T1000 (cell line): Measurements from ENCODE around the gene PHLPP1.
"Not testable (repeated sequence)": the region's sequence is repeated elsewhere in the genome, so short reads cannot be mapped to it uniquely, and the experiment has no call there.

ENCODE experiments used
- DNase-seq: peaks from one replicate; lab custom pipeline; 2025; ENCODE audit warnings: mixed read lengths; lab: John Stamatoyannopoulos, UW

Gene PHLPP1

GRCh38 chr18:62717925-62718800 is 2.8 kb downstream of the PHLPP1 start:
- DNase-seq: no peak

GRCh38 chr18:62720048-62720447 is 4.7 kb downstream of the PHLPP1 start:
- no peak for DNase-seq

GRCh38 chr18:62720766-62721613 is 5.6 kb downstream of the PHLPP1 start:
- DNase-seq: no peak

- DNase-seq: no peak
Measured at GRCh38 chr18:62721839-62722795, 6.8 kb downstream of the PHLPP1 start.

GRCh38 chr18:62723666-62724281 is 8.4 kb downstream of the PHLPP1 start:
- DNase-seq: no peak

GRCh38 chr18:62725896-62726295 is 10.6 kb downstream of the PHLPP1 start:
- no peak for DNase-seq

DNA sequence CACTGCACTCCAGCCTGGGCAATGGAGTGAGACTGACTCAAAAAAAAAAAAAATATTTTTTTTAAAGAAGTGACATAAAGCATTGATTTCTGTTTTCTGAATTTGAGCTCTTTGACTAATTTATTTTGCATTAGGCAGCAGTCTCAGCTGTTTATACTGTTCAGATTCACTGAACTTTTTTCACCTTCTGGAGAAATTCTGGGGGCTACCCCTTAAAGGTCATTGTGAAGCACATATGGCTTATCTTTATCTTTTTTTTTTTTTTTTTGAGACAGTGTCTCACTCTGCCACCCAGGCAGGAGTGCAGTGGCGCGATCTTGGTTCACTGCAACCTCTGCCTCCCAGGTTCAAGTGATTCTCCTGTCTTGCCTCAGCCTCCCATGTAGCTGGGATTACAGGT is 12.9 kb downstream of the PHLPP1 start:
- no peak for DNase-seq

DNA sequence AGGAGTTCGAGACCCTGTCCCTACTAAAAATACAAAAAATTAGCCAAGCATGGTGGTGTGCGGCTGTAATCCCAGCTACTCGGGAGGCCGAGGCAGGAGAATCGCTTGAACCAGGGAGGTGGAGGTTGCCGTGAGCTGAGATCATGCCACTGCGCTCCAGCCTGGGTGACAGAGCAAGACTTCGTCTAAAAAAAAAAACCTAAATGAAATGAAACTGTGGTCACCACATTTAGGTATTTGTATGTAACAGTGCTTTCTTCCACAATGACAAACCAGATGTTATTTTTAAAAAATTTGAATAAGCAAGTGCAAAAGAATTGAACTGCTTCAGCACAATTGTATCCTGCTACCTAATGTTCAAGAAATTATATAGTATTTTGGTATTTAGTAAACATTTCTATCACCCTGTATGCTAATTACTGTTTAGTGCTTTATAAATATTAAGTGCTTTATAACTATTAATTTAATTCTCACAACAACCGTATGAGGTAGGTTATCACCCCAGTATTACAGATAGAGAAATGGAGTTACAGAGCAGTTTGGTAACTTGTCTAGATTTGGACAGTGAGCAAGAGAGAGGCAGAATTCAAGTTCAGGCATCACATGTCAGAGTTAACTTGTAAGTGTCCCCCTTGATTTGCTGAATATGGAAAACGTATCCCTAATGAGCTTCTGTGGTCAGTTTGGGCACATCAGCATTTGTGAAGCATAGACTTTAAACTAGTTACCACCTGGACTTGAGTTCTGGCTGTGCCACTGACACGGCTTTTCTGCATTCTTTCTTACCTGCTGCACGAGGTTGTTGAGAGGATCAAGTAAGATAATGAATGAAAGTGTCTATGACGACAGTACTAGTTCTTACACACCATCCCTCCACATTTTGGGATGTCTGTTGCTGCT is 14.4 kb downstream of the PHLPP1 start:
- DNase-seq: no peak

DNA sequence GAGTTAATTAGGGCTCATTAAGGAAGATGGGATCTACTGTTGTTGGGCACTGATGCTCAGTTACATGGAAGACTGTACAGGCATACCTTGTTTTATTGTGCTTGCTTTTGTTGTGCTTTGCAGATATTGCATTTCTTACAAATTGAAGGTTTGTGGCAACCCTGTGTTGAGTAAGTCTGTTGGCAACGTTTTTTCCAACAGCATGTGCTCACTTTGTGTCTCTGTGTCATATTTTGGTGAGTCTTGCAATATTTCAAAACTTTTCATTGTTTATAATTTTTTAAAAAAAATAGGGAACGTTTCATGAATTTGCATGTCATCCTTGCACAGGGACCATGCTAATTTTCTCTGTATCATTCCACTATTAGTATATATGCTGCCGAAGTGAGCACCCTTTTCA is 15.6 kb downstream of the PHLPP1 start:
- DNase-seq: no peak

- no peak for DNase-seq
Measured at GRCh38 chr18:62732617-62733016, 17.3 kb downstream of the PHLPP1 start.

GRCh38 chr18:62734290-62734689 is 18.9 kb downstream of the PHLPP1 start:
- DNase-seq: no peak

GRCh38 chr18:62735387-62735786 is 20.0 kb downstream of the PHLPP1 start:
- DNase-seq: no peak

GRCh38 chr18:62736077-62736855 is 20.9 kb downstream of the PHLPP1 start:
- no peak for DNase-seq

GRCh38 chr18:62737241-62737873 is 22.0 kb downstream of the PHLPP1 start:
- DNase-seq: no peak

- DNase-seq: no peak
Measured at GRCh38 chr18:62738639-62739038, 23.3 kb downstream of the PHLPP1 start.

DNA sequence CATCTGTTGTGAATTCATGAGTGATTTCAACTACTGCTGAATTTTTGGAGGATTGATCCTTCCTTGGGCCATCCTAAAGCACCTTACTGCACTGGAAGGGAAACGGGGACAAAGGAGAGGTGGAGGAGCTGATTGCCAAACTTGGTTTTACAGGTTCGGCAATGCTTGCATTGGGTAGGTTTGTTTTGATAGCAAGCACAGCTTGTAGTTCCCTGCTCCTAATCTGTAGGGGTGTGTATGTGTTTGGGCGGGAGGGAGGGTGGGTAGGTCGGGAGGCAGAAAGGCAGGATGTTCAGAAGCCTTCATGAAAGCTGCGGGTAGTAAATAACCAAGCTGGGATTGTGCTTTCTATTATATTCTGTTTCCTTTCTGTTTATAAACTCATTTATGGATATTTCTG is 24.6 kb downstream of the PHLPP1 start:
- no peak for DNase-seq

- DNase-seq: not testable (repeated sequence)
Measured at GRCh38 chr18:62740650-62741049, 25.3 kb downstream of the PHLPP1 start.

GRCh38 chr18:62741118-62741566 is 25.8 kb downstream of the PHLPP1 start:
- no peak for DNase-seq

DNA sequence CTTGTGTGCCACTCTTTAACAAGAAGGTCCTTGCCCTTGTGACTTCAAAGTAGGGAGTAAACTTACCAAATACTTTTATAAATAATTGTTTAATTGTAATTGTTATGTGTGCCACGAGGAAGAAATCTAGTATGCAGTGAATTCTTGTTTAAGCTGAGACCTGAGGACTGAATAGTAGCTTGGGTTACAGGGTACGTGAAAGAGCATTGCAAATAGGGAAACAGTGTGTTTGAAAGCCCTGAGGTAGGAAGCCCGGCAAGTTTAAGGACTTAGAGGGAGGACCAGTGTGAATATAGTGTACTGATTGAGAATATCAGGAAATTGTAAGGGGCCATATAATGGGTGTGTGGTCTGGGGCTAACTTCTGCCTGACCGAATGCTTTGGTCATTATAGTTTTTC is 26.2 kb downstream of the PHLPP1 start:
- no peak for DNase-seq
